Spleen (tissue), 11 donors: ENCODE results near the gene OSBPL8. TPM values are rescaled to one million over a fixed set of nuclear protein-coding genes. Genes with fewer than 3 reads are reported as not detected.
"Not testable (repeated sequence)": the region's sequence is repeated elsewhere in the genome, so short reads cannot be mapped to it uniquely, and the experiment has no call there.

ENCODE experiments used
- DNase-seq: peaks from one replicate; pipeline ENCODE4 v3.0.0-alpha.2; 2020
- H3K27ac ChIP-seq, 8 donors: fragments of 200-600 bp; sonication (generic) in 7 of 8; 1 replicate in 4 of 8; 2 replicates in 4 of 8; pipeline versions ENCODE4 v1.5.0 to v1.8.0; 2016 to 2021; ENCODE audit warnings: inconsistent platforms in 4 of 8, mild to moderate bottlenecking in 4 of 8, moderate library complexity in 1 of 8
- H3K27me3 ChIP-seq, 7 donors: fragments of 200-600 bp; sonication (generic) in 6 of 7; replicated peaks in 1 of 7; 1 replicate in 4 of 7; 2 replicates in 3 of 7; pipeline versions ENCODE4 v1.5.0 to v1.8.0; 2016 to 2021; ENCODE audit warnings: inconsistent platforms in 3 of 7, mild to moderate bottlenecking in 1 of 7
- H3K36me3 ChIP-seq, 6 donors: fragments of 200-600 bp; sonication (generic) in 5 of 6; 1 replicate in 4 of 6; 2 replicates in 2 of 6; pipeline versions ENCODE4 v1.5.0 to v1.8.0; 2016 to 2021; ENCODE audit warnings: inconsistent platforms in 2 of 6
- H3K4me1 ChIP-seq, 6 donors: fragments of 200-600 bp; sonication (generic) in 5 of 6; 1 replicate in 3 of 6; 2 replicates in 3 of 6; pipeline versions ENCODE4 v1.5.0 to v1.8.0; 2016 to 2021; ENCODE audit warnings: inconsistent platforms in 3 of 6
- H3K4me3 ChIP-seq, 8 donors: fragments of 200-600 bp; sonication (generic) in 7 of 8; 1 replicate in 4 of 8; 2 replicates in 4 of 8; pipeline versions ENCODE4 v1.5.0 to v1.8.0; 2016 to 2021; ENCODE audit warnings: inconsistent platforms in 4 of 8, mild to moderate bottlenecking in 4 of 8, moderate library complexity in 2 of 8
- H3K9me3 ChIP-seq, 8 donors: fragments of 200-600 bp; sonication (generic) in 7 of 8; 1 replicate in 4 of 8; 2 replicates in 4 of 8; pipeline versions ENCODE4 v1.5.0 to v1.8.0; 2016 to 2021; ENCODE audit warnings: inconsistent platforms in 4 of 8
- POLR2A ChIP-seq, 3 donors: fragments of 450-650 bp; IDR thresholded peaks; one replicate each; pipeline ENCODE4 v1.5.1; 2017; ENCODE audit warnings: antibody characterized with exemption in 3 of 3, mild to moderate bottlenecking in 1 of 3
- POLR2AphosphoS5 ChIP-seq, 3 donors: sonication (generic); formaldehyde crosslinking; IDR thresholded peaks; one replicate each; pipeline ENCODE4 v1.5.1; 2017; ENCODE audit warnings: antibody characterized with exemption in 3 of 3
- WGBS, 5 donors: extraction: QIAGEN DNeasy Blood & Tissue Kit in 3 of 5; methylation state at CpG; one replicate each; pipeline versions ENCODE4 v1.1.5 to v1.1.7; 2013 to 2018; 5-methylcytosine and 5-hydroxymethylcytosine counted together
- intact Hi-C: fragments of 100-400 bp; cut with DNase I; formaldehyde crosslinking; loops from one replicate; pipeline ENCODE4 v1.15.0; 2023; ENCODE audit warnings: low total_unique reads
- polyA plus RNA-seq, 3 donors: library from polyadenylated mRNA; stranded (reverse); fragments of 200-250 nt; gene quantifications; one replicate each; pipeline ENCODE4 v1.2.1, GENCODE V29; 2013
- total RNA-seq, 7 donors: library from RNA; depleted of rRNA in 3 of 7; stranded (reverse); fragments of >200 nt in 3 of 7; fragmentation: NEBNext Ultra II Directional in 4 of 7; extraction: Animal tissue kit (Norgen Biotek cat#: 25700) in 4 of 7; gene quantifications; one replicate each; pipeline versions ENCODE4 v1.1.0 to v1.2.1, GENCODE V29; 2016 to 2021
- TF ChIP-seq, protein P1 (sequence below), 11 experiments: fragments of 200-600 bp in 7 of 11; fragments of 450-650 bp in 4 of 11; sonication (generic) in 4 of 11; IDR thresholded peaks in 8 of 11; conservative IDR thresholded peaks in 3 of 11; 1 replicate in 7 of 11; 2 replicates in 4 of 11; pipeline versions ENCODE4 v1.4.0 to v1.8.0; 2016 to 2021; ENCODE audit warnings: antibody characterized with exemption in 11 of 11, inconsistent platforms in 4 of 11, mild to moderate bottlenecking in 1 of 11
- donor health status: healthy with polysubstance abuse.
- donor health status: DM: no; HTN: no; CAD: no; lungs with moderate emphysema.
- donor health status: DM: no; HTN: no; CAD: no.
- donor health status: Bipolar disorder and iron deficiency.
- donor health status: healthy.
- donor health status: DM: no; HTN: no; CAD: no.
- donor health status: DM: yes; HTN: yes; CAD: no.

The OSBPL8 gene
- total and polyA plus RNA-seq, 10 donors: 10.7 to 127 (median 109) TPM

DNA sequence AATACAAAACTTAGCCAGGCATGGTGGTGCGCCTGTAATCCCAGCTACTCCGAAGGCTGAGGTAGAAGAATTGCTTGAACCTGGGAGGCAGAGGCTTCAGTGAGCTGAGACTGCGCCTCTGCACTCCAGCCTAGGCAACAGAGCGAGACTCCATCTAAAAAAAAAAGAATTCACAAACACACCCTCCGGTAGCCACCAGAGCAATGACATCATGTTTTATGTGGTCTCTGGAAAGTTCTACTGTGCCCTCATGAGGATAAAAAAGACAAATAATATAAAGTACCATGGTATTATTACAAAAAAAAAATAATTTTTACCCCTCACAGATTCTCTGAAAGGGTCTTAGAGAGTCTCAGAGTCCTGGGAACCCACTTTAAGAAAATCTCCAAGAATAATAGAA is 81.5 kb downstream of the OSBPL8 start:
- Histone ChIP-seq H3K36me3 (peaks cover 0 to 16% (median 0%) of the 10 kb centered on the region in 6 donors), H3K4me3 (no peak overlapping the region), H3K27me3 (no peaks in the 10 kb centered on the region), H3K9me3 (no peaks in the 10 kb centered on the region), H3K4me1 (peaks cover 0 to 6% (median 0%) of the 10 kb centered on the region in 6 donors), H3K27ac (no peak overlapping the region)
- TF ChIP-seq POLR2A (IDR thresholded peaks at IDR 0.05) (no peak), POLR2AphosphoS5 (IDR thresholded peaks at IDR 0.05) (no peak)
- TF ChIP-seq, protein P1, sequence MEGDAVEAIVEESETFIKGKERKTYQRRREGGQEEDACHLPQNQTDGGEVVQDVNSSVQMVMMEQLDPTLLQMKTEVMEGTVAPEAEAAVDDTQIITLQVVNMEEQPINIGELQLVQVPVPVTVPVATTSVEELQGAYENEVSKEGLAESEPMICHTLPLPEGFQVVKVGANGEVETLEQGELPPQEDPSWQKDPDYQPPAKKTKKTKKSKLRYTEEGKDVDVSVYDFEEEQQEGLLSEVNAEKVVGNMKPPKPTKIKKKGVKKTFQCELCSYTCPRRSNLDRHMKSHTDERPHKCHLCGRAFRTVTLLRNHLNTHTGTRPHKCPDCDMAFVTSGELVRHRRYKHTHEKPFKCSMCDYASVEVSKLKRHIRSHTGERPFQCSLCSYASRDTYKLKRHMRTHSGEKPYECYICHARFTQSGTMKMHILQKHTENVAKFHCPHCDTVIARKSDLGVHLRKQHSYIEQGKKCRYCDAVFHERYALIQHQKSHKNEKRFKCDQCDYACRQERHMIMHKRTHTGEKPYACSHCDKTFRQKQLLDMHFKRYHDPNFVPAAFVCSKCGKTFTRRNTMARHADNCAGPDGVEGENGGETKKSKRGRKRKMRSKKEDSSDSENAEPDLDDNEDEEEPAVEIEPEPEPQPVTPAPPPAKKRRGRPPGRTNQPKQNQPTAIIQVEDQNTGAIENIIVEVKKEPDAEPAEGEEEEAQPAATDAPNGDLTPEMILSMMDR (IDR thresholded peaks at IDR 0.05 in 8 of 11, conservative IDR thresholded peaks at IDR 0.05 in 3 of 11): no peak
- intact Hi-C loops: no loop called here
- WGBS, 5 donors: 79 to 97% (median 89%) methylated on average over 5 of the region's 5 CpGs
- DNase-seq: no peak

DNA sequence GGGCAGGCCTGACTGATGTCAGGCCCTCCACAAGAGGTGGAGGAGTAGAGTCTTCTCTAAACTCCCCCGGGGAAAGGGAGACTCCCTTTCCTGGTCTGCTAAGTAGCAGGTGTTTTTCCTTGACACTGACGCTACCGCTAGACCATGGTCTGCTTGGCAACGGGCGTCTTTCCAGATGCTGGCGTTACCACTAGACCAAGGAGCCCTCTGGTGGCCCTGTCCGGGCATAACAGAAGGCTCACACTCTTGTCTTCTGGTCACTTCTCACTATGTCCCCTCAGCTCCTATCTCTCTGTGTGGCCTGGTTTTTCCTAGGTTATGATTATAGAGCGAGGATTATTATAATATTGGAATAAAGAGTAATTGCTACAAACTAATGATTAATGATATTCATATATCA is 86.7 kb downstream of the OSBPL8 start:
- DNase-seq, H3K9me3 ChIP-seq, H3K36me3 ChIP-seq, H3K27me3 ChIP-seq, H3K4me3 ChIP-seq, intact Hi-C loops, H3K27ac ChIP-seq: not testable (repeated sequence)
- 94 to 97% (median 95%) methylated on average over 8 of the region's 8 CpGs for WGBS, 5 donors
- H3K4me1 ChIP-seq: peaks cover 0 to 36% (median 8%) of the 10 kb centered on the region in 6 donors

DNA sequence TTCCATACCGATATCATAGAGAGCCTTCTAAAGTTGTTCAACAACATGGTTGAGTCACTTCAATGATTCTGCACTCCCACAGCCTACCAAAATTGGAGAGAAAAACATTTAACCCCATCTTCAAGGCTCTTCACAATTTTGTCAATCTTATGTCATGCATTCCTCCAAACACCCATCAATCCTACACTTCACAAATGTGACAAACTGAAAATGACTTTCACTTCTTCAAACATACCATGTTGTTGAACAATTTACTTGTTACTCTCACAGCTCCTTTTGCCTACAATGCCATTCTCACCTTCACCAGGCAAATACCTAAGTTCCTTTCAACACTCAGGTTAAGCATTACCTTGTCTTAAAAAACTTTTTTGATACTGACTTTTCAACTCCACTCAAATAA is 88.0 kb downstream of the OSBPL8 start:
- no peaks in the 10 kb centered on the region for H3K36me3 ChIP-seq
- TF ChIP-seq, protein P1 (IDR thresholded peaks at IDR 0.05 in 8 of 11, conservative IDR thresholded peaks at IDR 0.05 in 3 of 11): no peak
- TF ChIP-seq POLR2A (IDR thresholded peaks at IDR 0.05) (no peak), POLR2AphosphoS5 (IDR thresholded peaks at IDR 0.05) (no peak)
- H3K27ac ChIP-seq: no peak overlapping the region
- intact Hi-C loops: no loop called here
- H3K9me3 ChIP-seq: no peaks in the 10 kb centered on the region
- DNase-seq: no peak
- no peaks in the 10 kb centered on the region for H3K27me3 ChIP-seq
- no peak overlapping the region for H3K4me3 ChIP-seq
- 82 to 95% (median 89%) methylated on average over 1 of the region's 1 CpG for WGBS, 5 donors
- H3K4me1 ChIP-seq: peaks cover 0 to 47% (median 8%) of the 10 kb centered on the region in 6 donors

DNA sequence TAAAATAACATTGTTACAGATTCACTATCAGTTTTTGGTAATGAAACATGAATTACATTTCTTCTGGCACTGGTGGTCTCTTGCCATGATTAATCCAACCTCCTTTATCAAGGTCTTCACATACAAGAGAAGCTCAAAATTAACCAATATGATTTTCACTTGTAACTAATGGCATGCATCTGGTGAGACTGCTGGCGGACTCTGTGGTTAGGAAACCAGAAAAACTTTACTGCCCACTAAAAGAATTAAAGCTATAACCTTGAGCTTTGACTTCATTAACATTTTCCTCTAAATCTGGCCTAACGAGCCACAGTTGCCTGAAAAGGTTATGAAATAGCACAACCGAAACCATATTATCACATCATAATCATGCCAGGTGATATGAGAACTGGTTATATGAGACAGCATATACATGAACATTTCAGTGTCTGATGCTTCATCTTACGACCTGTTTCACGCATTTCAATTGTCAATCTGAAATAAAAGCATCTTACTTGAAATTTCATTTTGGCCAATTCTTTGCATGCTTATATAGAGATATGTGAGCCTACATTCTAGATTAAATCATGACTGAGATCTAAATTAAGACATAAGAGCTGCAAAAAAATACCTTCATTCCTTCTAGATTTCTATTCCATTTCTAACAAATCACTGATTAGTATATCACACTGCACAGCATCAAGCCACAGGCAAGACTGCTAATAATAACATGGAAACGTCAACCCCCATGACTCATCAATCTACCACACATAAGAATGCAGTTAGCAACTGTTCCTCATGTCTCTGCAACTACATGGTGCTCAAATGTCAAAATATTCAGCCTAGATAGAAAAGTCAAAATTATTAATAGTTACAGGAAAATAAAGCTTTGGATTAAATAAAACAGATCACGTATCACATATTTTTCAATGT is 89.3 kb downstream of the OSBPL8 start:
- DNase-seq: no peak
- H3K4me3 ChIP-seq: no peak overlapping the region
- no peak overlapping the region for H3K27ac ChIP-seq
- H3K36me3 ChIP-seq: peaks cover 0 to 5% (median 0%) of the 10 kb centered on the region in 6 donors
- H3K27me3 ChIP-seq: no peaks in the 10 kb centered on the region
- intact Hi-C loops: no loop called here
- WGBS, 5 donors: 63 to 71% (median 69%) methylated on average over 7 of the region's 7 CpGs
- no peaks in the 10 kb centered on the region for H3K9me3 ChIP-seq
- peaks cover 0 to 42% (median 8%) of the 10 kb centered on the region in 6 donors for H3K4me1 ChIP-seq
- TF ChIP-seq, protein P1 (IDR thresholded peaks at IDR 0.05 in 8 of 11, conservative IDR thresholded peaks at IDR 0.05 in 3 of 11): no peak
- no peak for TF ChIP-seq POLR2A (IDR thresholded peaks at IDR 0.05)
- no peak for TF ChIP-seq POLR2AphosphoS5 (IDR thresholded peaks at IDR 0.05)
